HepG2 (cell line): ENCODE measurements around the gene ALDH16A1. TPM values are rescaled to one million over a fixed set of nuclear protein-coding genes. Genes with fewer than 3 reads are reported as not detected.
A peak's percentile ranks its signal among the peaks of the same experiment; 100 is the strongest.

Experiments
- DNMT1 ChIP-seq: sonication (generic); formaldehyde crosslinking; IDR thresholded peaks from 2 replicates; pipeline ENCODE4 v1.5.1; 2020; ENCODE audit warnings: mild to moderate bottlenecking, missing genetic modification reagents
- GABPB1 ChIP-seq: IDR thresholded peaks from 2 replicates; pipeline ENCODE4 v1.6.1; 2016; ENCODE audit warnings: mild to moderate bottlenecking, missing genetic modification reagents, moderate library complexity, missing compliant biosample characterization
- MAX ChIP-seq: IDR thresholded peaks from 2 replicates; pipeline ENCODE4 v1.6.1; 2012; ENCODE audit warnings: inconsistent platforms
- NFAT5 ChIP-seq: sonication (generic); formaldehyde crosslinking; IDR thresholded peaks from 2 replicates; pipeline ENCODE4 v1.4.0; 2020; ENCODE audit warnings: missing genetic modification reagents
- NR2F1 ChIP-seq, 2 experiments: fragments of 450-650 bp in 1 of 2; formaldehyde crosslinking in 1 of 2; IDR thresholded peaks; 2 replicates each; pipeline versions ENCODE4 v1.5.0 to v1.6.1; 2016 to 2020; ENCODE audit warnings: mild to moderate bottlenecking in 1 of 2, missing compliant biosample characterization in 1 of 2, missing genetic modification reagents in 1 of 2, moderate library complexity in 1 of 2
- POLR2AphosphoS5 ChIP-seq: IDR thresholded peaks from 2 replicates; pipeline ENCODE4 v1.6.1; 2012; ENCODE audit warnings: low read depth, low read length
- SSRP1 ChIP-seq: IDR thresholded peaks from 2 replicates; pipeline ENCODE4 v1.6.1; 2016; ENCODE audit warnings: control low read depth
- ZNF337 ChIP-seq: sonication (generic); formaldehyde crosslinking; IDR thresholded peaks from 2 replicates; pipeline ENCODE4 v1.5.1; 2020; ENCODE audit warnings: missing genetic modification reagents, low read depth, mild to moderate bottlenecking, borderline replicate concordance
- ZNF362 ChIP-seq: sonication (generic); formaldehyde crosslinking; IDR thresholded peaks from 2 replicates; pipeline ENCODE4 v1.4.0; 2020; ENCODE audit warnings: missing genetic modification reagents, mild to moderate bottlenecking, borderline replicate concordance
- ZNF775 ChIP-seq: sonication (generic); formaldehyde crosslinking; IDR thresholded peaks from 2 replicates; pipeline ENCODE4 v1.4.0; 2020; ENCODE audit warnings: missing genetic modification reagents, mild to moderate bottlenecking, moderate library complexity, borderline replicate concordance
- ZUFSP ChIP-seq: sonication (generic); formaldehyde crosslinking; IDR thresholded peaks from 2 replicates; pipeline ENCODE4 v1.9.0; 2021; ENCODE audit warnings: missing genetic modification reagents, mild to moderate bottlenecking, borderline replicate concordance
- polyA plus RNA-seq, 8 experiments: library from polyadenylated mRNA; depleted of rRNA in 3 of 8; stranded (reverse) in 7 of 8; unstranded in 1 of 8; fragments of >200 nt; fragmentation: Illumina TruSeq in 4 of 8; extraction: Trizol in 4 of 8; gene quantifications; 2 replicates each; pipeline versions ENCODE4 v1.2.1 to v1.2.3, GENCODE V29; 2011 to 2016; ENCODE audit warnings: low read depth in 4 of 8, missing spikeins in 1 of 8, mixed read lengths in 1 of 8; ENCODE audit not compliant: insufficient read depth in 1 of 8
- total RNA-seq, 5 experiments: library from RNA; depleted of rRNA; stranded (reverse); fragments of >200 nt; fragmentation: Illumina TruSeq; extraction: Trizol; gene quantifications; 2 replicates each; pipeline ENCODE4 v1.2.3, GENCODE V29; 2016; ENCODE audit warnings: low read depth in 1 of 5

The ALDH16A1 gene
- total and polyA plus RNA-seq, 2 of the 13 experiments (the other 11 are each of a cell fraction or from before 2014, with no cell fraction given): 8.4 to 34.9 TPM

GRCh38 chr19:49443366-49444099, 9.5 kb upstream of the ALDH16A1 start (continued):
- TF ChIP-seq ZNF362 (0 out of 2 replicates have a peak, but pooled peaks have one; percentile 17), MAX (peak; percentile 81; the same call in 1 of the 2 replicates), GABPB1 (CRISPR knock-in tag) (peak; percentile 88), ZNF775 (CRISPR knock-in tag) (no peak), SSRP1 (CRISPR knock-in tag) (no peak; the same call in 1 of the 2 replicates), ZNF337 (CRISPR knock-in tag) (no peak), NR2F1 (CRISPR knock-in tag; IDR thresholded peaks at IDR 0.05) (no peak), NFAT5 (no peak), DNMT1 (CRISPR knock-in tag) (no peak), POLR2AphosphoS5 (no peak), ZUFSP (CRISPR knock-in tag) (no peak)
